Fibroblast of mammary gland (primary cell): ENCODE measurements around the gene ZFAND5.

ENCODE experiments used
- DNase-seq: peaks from one replicate; pipeline ENCODE4 v3.0.0-alpha.2; 2010; ENCODE audit warnings: low read depth
- H3K4me3 ChIP-seq: 2 replicates; pipeline ENCODE4 v1.5.1; 2011; ENCODE audit warnings: low read depth, mild to moderate bottlenecking, low read length, moderate library complexity; ENCODE audit not compliant: control insufficient read depth
- CTCF ChIP-seq: conservative IDR thresholded peaks from 2 replicates; pipeline ENCODE4 v1.5.1; 2011; ENCODE audit warnings: low read depth, low read length, inconsistent platforms; ENCODE audit not compliant: control insufficient read depth, insufficient read depth

The ZFAND5 gene

GRCh38 chr9:72327631-72328030 is 37.4 kb downstream of the ZFAND5 start:
- no peak for DNase-seq
- TF ChIP-seq CTCF = no peak

GRCh38 chr9:72326641-72327040 is 38.4 kb downstream of the ZFAND5 start:
- no peak for TF ChIP-seq CTCF
- H3K4me3 ChIP-seq = no peak overlapping the region
- no peak for DNase-seq

More at GRCh38 chr9:72327631-72328030, 37.4 kb downstream of the ZFAND5 start:
- H3K4me3 ChIP-seq = no peak overlapping the region

GRCh38 chr9:72324974-72325373 is 40.0 kb downstream of the ZFAND5 start:
- DNase-seq = no peak
- H3K4me3 ChIP-seq = no peak overlapping the region
- TF ChIP-seq CTCF = no peak

GRCh38 chr9:72322678-72323077 is 42.3 kb downstream of the ZFAND5 start:
- no peak for TF ChIP-seq CTCF
- no peak overlapping the region for H3K4me3 ChIP-seq
- DNase-seq = no peak

- H3K4me3 ChIP-seq = no peak overlapping the region
- DNase-seq = no peak
- TF ChIP-seq CTCF = no peak
Measured at GRCh38 chr9:72322259-72322658, 42.7 kb downstream of the ZFAND5 start.

- TF ChIP-seq CTCF = no peak
- peak; percentile 82 for DNase-seq
- H3K4me3 ChIP-seq = no peak overlapping the region
Measured at GRCh38 chr9:72315510-72316311, 49.3 kb downstream of the ZFAND5 start.
